ENCODE data around the gene ING5. TPM values are rescaled to one million over a fixed set of nuclear protein-coding genes. Genes with fewer than 3 reads are reported as not detected.
"Not testable (repeated sequence)": the region's sequence is repeated elsewhere in the genome, so short reads cannot be mapped to it uniquely, and the experiment has no call there.

The ING5 gene
- total RNA-seq, 1 donor from 2014 or later, result 16.3 TPM

DNA sequence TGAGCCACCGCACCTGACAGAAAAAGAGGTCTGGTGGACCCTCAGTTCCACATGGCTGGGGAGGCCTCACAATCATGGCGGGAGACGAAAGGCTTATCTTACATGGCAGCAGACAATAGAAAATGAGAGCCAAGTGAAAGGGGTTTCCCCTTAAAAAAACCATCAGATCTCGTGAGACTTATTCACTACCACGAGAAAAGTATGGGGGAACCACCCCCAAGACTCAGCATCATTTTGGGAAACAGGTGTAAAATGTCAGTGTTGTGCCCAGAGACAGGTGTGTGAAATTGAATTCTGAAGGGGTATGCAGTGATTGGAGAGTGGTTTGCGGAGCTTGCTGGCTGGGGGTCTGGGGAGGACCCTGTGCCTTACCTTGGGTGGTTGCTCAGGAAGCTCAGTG, 28.0 kb downstream of the ING5 start:
- no peak for DNase-seq (ENCODE audit: low spot score)
- no peaks in the 10 kb centered on the region for H3K9me3 Mint-ChIP-seq (ENCODE audit: low read depth)
- peaks cover 3% of the 10 kb centered on the region for H3K36me3 Mint-ChIP-seq (ENCODE audit: low read depth)
- H3K4me3 Mint-ChIP-seq (ENCODE audit: unreplicated experiment), result no peak overlapping the region
- no peaks in the 10 kb centered on the region for H3K4me1 Mint-ChIP-seq (ENCODE audit: low read depth)
- no peak overlapping the region for H3K27ac Mint-ChIP-seq (ENCODE audit: unreplicated experiment)
- H3K27me3 Mint-ChIP-seq (ENCODE audit: low read depth), result no peaks in the 10 kb centered on the region
- TF ChIP-seq CTCF (IDR thresholded peaks at IDR 0.05), result no peak

- Mint-ChIP-seq H3K4me3 (ENCODE audit: unreplicated experiment) (no peak overlapping the region), H3K36me3 (ENCODE audit: low read depth) (peaks cover under 1% of the 10 kb centered on the region), H3K27me3 (ENCODE audit: low read depth) (no peaks in the 10 kb centered on the region), H3K27ac (ENCODE audit: unreplicated experiment) (no peak overlapping the region), H3K9me3 (ENCODE audit: low read depth) (no peaks in the 10 kb centered on the region), H3K4me1 (ENCODE audit: low read depth) (peaks cover 4% of the 10 kb centered on the region)
- DNase-seq (ENCODE audit: low spot score), result no peak
- no peak for TF ChIP-seq CTCF (IDR thresholded peaks at IDR 0.05)
These were observed 28.9 kb downstream of the ING5 start for GRCh38 chr2:241730671-241731293.

DNA sequence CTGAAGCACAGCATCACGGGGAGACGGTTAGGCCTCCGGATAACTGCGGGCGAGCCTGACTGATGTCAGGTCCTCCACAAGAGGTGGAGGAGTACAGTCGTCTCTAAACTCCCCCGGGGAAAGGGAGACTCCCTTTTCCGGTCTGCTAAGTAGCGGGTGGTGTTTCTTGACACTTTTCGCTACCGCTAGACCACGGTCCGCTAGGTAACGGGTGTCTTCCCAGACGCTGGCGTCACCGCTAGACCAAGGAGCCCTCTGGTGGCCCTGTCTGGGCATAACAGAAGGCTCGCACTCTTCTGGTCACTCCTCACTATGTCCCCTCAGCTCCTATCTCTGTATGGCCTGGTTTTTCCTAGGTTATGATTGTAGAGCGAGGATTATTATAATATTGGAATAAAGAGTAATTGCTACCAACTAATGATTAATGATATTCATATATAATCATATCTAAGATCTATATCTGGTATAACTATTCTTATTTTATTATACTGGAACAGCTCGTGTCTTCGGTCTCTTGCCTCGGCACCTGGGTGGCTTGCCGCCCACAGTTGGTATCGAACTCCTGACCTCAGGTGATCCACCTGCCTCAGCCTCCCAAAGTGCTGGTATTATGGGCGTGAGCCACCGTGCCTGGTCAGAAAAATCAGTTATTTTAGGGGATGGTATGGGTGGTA, 30.8 kb downstream of the ING5 start:
- not testable (repeated sequence) for H3K9me3 Mint-ChIP-seq (ENCODE audit: low read depth); H3K36me3 Mint-ChIP-seq (ENCODE audit: low read depth); H3K27me3 Mint-ChIP-seq (ENCODE audit: low read depth); H3K27ac Mint-ChIP-seq (ENCODE audit: unreplicated experiment); DNase-seq (ENCODE audit: low spot score); H3K4me1 Mint-ChIP-seq (ENCODE audit: low read depth)
- peak overlapping the region; percentile 19 for H3K4me3 Mint-ChIP-seq (ENCODE audit: unreplicated experiment)
- TF ChIP-seq CTCF (IDR thresholded peaks at IDR 0.05), result peak; percentile 82

GRCh38 chr2:241733391-241734207, 31.8 kb downstream of the ING5 start:
- H3K27me3 Mint-ChIP-seq (ENCODE audit: low read depth), result no peaks in the 10 kb centered on the region
- peak overlapping the region; percentile 54 for H3K4me3 Mint-ChIP-seq (ENCODE audit: unreplicated experiment)
- H3K9me3 Mint-ChIP-seq (ENCODE audit: low read depth), result no peaks in the 10 kb centered on the region
- TF ChIP-seq CTCF (IDR thresholded peaks at IDR 0.05), result no peak
- peaks cover 9% of the 10 kb centered on the region for H3K4me1 Mint-ChIP-seq (ENCODE audit: low read depth)
- H3K36me3 Mint-ChIP-seq (ENCODE audit: low read depth), result no peaks in the 10 kb centered on the region
- H3K27ac Mint-ChIP-seq (ENCODE audit: unreplicated experiment), result no peak overlapping the region
- no peak for DNase-seq (ENCODE audit: low spot score)

DNA sequence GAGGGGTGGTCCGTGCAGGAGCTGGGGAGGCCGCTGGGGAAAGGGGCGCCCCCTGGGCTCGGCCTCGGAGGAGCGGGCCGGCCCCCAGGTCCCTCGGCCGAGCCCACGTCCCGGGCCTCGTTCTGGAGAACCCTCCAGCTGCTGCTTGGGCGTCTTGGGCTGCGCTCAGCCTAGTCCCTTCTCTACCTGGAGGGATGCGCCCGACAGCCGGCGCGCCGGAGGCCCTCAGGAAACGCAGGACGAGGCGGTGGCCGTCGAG, 32.3 kb downstream of the ING5 start:
- peak overlapping the region; percentile 61 for H3K4me3 Mint-ChIP-seq (ENCODE audit: unreplicated experiment)
- H3K36me3 Mint-ChIP-seq (ENCODE audit: low read depth), result no peaks in the 10 kb centered on the region
- no peak overlapping the region for H3K27ac Mint-ChIP-seq (ENCODE audit: unreplicated experiment)

More for the DNA sequence above, 32.3 kb downstream of the ING5 start:
- peak; percentile 56 for TF ChIP-seq CTCF (IDR thresholded peaks at IDR 0.05)
- H3K9me3 Mint-ChIP-seq (ENCODE audit: low read depth), result no peaks in the 10 kb centered on the region
- no peaks in the 10 kb centered on the region for H3K27me3 Mint-ChIP-seq (ENCODE audit: low read depth)
- H3K4me1 Mint-ChIP-seq (ENCODE audit: low read depth), result peaks cover 9% of the 10 kb centered on the region
- no peak for DNase-seq (ENCODE audit: low spot score)

Data from chondrocyte (in vitro differentiated cells).